ENCODE data around the gene GLDC.

GLDC gene

DNA sequence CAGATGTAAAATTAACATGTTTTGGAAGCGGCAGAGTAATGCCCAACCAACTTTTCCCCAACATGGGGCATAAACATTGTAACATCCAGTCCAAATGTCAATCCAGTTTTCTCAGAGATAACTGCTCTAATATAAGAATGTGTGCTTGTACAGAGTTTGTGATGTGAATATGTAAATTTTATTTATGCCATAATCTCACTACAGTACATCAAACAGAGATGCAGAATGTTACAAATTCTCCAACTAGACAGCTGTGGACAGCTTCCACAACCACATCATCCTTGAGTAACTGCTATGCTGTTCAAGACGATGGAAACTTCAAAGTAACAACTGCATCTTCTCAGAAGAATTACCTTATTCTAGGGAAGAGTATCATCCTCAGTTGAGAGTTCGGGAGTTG is 109.9 kb downstream of the GLDC start:
- Histone ChIP-seq H3K9me3 (ENCODE audit: control insufficient read depth, low read depth, low read length) (no peaks in the 10 kb centered on the region), H3K27me3 (ENCODE audit: control insufficient read depth, insufficient read depth, low read length) (no peaks in the 10 kb centered on the region), H3K36me3 (ENCODE audit: control insufficient read depth, low read depth, low read length) (peaks cover 14% of the 10 kb centered on the region), H3K4me3 (ENCODE audit: low read length) (no peak overlapping the region), H3K27ac (ENCODE audit: low read length) (no peak overlapping the region), H3K4me1 (ENCODE audit: control insufficient read depth, low read depth, low read length) (no peaks in the 10 kb centered on the region), H3K9ac (ENCODE audit: low read length) (no peak overlapping the region)

DNA sequence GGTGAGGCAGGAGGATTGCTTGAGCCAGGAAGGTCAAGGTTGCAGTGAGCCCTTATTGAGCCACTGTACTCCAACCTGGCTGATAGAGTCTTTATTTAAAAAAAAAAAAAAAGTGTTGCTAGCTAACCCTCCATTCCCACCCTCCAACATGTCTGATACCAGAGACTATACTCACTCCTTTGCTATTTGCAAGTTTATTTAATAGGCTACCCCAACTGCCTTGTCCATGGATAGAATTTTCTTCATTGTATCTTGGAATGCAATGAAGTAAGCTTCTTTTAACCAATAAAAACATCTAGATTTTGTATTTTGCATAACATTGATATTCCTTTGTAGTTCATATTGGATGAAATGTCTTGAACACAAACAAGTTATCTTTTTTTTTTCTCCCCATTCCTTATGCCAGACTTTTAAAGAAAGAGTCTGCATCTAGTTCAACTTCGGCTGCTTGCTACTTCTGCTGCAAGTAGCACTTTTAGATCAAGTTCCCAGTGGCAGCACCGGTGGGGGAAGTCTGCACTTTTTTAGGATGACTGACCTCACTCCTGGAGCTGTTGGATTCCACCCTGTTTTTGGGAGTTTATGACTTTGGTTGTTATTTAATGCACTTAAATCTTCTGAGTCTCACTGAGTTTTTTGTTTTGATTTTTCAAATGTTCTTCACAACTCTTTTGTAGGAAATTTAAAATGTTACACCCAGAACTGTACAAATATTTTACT is 120.0 kb downstream of the GLDC start:
- Histone ChIP-seq H3K9ac (ENCODE audit: low read length) (no peak overlapping the region), H3K4me3 (ENCODE audit: low read length) (no peak overlapping the region), H3K36me3 (ENCODE audit: control insufficient read depth, low read depth, low read length) (no peaks in the 10 kb centered on the region), H3K27ac (ENCODE audit: low read length) (no peak overlapping the region), H3K27me3 (ENCODE audit: control insufficient read depth, insufficient read depth, low read length) (no peaks in the 10 kb centered on the region), H3K9me3 (ENCODE audit: control insufficient read depth, low read depth, low read length) (no peaks in the 10 kb centered on the region), H3K4me1 (ENCODE audit: control insufficient read depth, low read depth, low read length) (no peaks in the 10 kb centered on the region)

DNA sequence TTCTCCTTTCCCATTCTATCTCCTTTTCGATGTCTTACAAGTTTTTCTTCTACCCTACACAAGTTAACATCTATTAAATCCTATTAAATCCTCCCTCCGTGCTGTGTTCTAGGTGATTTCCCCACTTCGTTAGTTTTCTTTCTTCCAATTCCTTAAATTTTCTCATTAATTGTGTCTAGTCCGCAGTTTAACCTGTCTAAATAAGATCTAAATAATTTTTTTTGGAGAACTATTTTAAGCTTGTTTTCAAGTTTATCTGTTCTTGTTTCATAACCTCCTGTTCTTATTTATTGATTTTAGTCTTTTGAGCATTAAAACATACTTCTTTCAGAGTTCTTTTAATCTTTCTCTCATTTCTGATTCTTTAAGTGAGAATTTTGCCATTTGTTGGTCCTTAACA is 123.3 kb downstream of the GLDC start:
- Histone ChIP-seq H3K36me3 (ENCODE audit: control insufficient read depth, low read depth, low read length) (no peaks in the 10 kb centered on the region), H3K9me3 (ENCODE audit: control insufficient read depth, low read depth, low read length) (no peaks in the 10 kb centered on the region), H3K27me3 (ENCODE audit: control insufficient read depth, insufficient read depth, low read length) (no peaks in the 10 kb centered on the region), H3K27ac (ENCODE audit: low read length) (no peak overlapping the region), H3K4me1 (ENCODE audit: control insufficient read depth, low read depth, low read length) (no peaks in the 10 kb centered on the region), H3K9ac (ENCODE audit: low read length) (no peak overlapping the region), H3K4me3 (ENCODE audit: low read length) (no peak overlapping the region)

DNA sequence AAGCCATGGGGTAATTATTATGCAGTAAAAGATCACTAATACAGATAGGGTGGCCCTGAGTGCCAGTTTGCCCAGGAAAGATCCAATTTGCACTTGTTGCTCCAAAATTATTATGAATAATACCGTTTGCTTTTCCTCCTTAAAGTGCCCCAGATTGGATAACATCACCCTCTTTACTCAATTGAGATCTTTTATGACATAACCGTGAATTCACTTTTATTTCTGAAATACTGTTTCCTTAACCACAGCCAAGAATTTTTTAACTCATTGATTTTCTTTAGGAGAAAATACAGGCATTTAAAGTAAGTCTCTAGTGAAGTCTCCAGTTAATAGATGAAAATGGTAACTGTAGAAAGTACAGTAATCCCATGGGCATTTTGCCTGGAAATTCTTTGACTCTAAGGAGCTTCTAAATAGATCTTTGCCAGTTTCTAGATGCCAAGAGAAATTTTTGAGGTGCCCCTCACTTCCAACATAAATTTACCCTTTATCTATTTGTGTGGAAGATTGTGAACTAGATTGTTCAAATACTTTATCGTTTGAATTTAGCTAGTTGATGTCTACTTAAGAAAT is 133.4 kb downstream of the GLDC start:
- H3K9ac ChIP-seq (ENCODE audit: low read length), result no peak overlapping the region
- H3K27ac ChIP-seq (ENCODE audit: low read length), result no peak overlapping the region
- no peaks in the 10 kb centered on the region for H3K4me1 ChIP-seq (ENCODE audit: control insufficient read depth, low read depth, low read length)
- no peaks in the 10 kb centered on the region for H3K9me3 ChIP-seq (ENCODE audit: control insufficient read depth, low read depth, low read length)
- no peaks in the 10 kb centered on the region for H3K27me3 ChIP-seq (ENCODE audit: control insufficient read depth, insufficient read depth, low read length)
- peaks cover 3% of the 10 kb centered on the region for H3K36me3 ChIP-seq (ENCODE audit: control insufficient read depth, low read depth, low read length)
- no peak overlapping the region for H3K4me3 ChIP-seq (ENCODE audit: low read length)

DNA sequence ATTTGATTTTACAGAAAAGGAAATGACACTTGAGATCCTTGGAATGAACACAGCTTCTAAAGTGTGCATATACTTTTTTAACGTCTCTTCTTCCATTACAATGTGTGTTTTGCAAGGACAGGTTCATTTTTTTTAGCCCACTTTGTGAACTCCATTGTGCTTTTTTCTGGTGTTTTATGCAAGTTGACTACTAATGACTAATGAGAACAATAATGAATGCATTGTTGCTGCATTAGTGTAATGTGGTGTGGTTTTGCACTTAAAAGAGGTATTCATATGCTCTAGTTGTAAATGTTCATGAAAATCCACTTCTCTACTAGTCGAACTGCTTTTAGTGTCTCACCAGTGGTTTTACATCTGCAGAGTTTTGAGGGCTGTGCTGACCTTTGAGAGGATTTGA is 139.0 kb downstream of the GLDC start:
- H3K27ac ChIP-seq (ENCODE audit: low read length), result no peak overlapping the region
- H3K9ac ChIP-seq (ENCODE audit: low read length), result no peak overlapping the region
- H3K4me3 ChIP-seq (ENCODE audit: low read length), result no peak overlapping the region
- H3K36me3 ChIP-seq (ENCODE audit: control insufficient read depth, low read depth, low read length), result peaks cover 39% of the 10 kb centered on the region
- no peaks in the 10 kb centered on the region for H3K4me1 ChIP-seq (ENCODE audit: control insufficient read depth, low read depth, low read length)
- no peaks in the 10 kb centered on the region for H3K9me3 ChIP-seq (ENCODE audit: control insufficient read depth, low read depth, low read length)
- H3K27me3 ChIP-seq (ENCODE audit: control insufficient read depth, insufficient read depth, low read length), result no peaks in the 10 kb centered on the region

DNA sequence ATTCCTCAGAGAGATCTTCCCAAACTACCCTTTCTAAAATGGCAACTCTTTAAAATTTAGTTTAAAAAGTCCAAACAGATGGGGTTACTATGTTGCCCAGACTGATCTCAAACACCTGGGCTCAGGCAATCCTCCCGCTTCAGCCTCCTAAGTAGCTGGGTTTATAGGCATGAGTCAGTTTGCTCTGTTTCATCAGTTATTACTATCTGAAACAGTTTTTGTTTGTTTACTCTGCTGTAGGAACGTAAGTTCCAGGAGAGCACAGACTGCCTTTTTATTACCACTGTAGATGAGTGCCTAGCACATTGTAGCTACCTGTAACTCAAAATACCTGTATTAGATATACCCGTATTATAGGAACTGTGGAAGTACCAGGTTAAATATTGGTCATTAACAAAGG is 143.1 kb downstream of the GLDC start:
- Histone ChIP-seq H3K27ac (ENCODE audit: low read length) (no peak overlapping the region), H3K4me3 (ENCODE audit: low read length) (no peak overlapping the region), H3K36me3 (ENCODE audit: control insufficient read depth, low read depth, low read length) (peaks cover 59% of the 10 kb centered on the region), H3K4me1 (ENCODE audit: control insufficient read depth, low read depth, low read length) (no peaks in the 10 kb centered on the region), H3K27me3 (ENCODE audit: control insufficient read depth, insufficient read depth, low read length) (no peaks in the 10 kb centered on the region), H3K9me3 (ENCODE audit: control insufficient read depth, low read depth, low read length) (no peaks in the 10 kb centered on the region), H3K9ac (ENCODE audit: low read length) (no peak overlapping the region)

DNA sequence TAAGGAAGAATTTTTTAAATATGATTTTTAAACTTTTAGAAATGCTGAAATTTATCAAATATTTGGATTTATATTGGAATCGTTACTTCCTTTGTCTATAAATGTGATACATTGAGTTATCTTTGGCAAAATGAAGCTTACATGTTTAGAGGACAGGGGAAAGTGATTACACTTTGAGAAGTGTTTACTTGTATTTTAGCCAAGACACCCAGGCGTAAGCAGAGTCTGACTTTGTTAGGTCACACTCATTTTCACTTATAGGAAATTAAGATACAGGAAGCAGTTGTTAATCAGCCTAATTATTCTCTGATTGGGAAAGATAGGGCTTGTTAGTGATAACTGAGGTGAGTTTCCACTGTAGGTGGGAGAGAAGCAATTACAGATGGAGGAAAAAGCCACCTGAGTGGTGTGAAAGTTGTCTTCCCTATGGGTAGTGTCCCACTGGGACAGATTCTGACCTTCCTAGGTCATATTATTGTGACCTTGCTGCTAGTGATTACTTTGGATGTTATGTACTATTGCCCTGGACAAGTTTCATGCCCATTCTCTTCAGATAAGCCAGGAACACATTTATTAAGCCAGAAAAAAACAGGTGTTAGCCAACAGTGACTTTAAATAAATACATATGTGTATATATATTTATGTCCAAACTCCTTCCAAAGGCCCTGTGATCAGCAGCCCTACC is 143.9 kb downstream of the GLDC start:
- H3K9ac ChIP-seq (ENCODE audit: low read length), result no peak overlapping the region
- no peak overlapping the region for H3K4me3 ChIP-seq (ENCODE audit: low read length)
- no peaks in the 10 kb centered on the region for H3K4me1 ChIP-seq (ENCODE audit: control insufficient read depth, low read depth, low read length)
- no peaks in the 10 kb centered on the region for H3K27me3 ChIP-seq (ENCODE audit: control insufficient read depth, insufficient read depth, low read length)
- no peak overlapping the region for H3K27ac ChIP-seq (ENCODE audit: low read length)
- peaks cover 65% of the 10 kb centered on the region for H3K36me3 ChIP-seq (ENCODE audit: control insufficient read depth, low read depth, low read length)
- no peaks in the 10 kb centered on the region for H3K9me3 ChIP-seq (ENCODE audit: control insufficient read depth, low read depth, low read length)

DNA sequence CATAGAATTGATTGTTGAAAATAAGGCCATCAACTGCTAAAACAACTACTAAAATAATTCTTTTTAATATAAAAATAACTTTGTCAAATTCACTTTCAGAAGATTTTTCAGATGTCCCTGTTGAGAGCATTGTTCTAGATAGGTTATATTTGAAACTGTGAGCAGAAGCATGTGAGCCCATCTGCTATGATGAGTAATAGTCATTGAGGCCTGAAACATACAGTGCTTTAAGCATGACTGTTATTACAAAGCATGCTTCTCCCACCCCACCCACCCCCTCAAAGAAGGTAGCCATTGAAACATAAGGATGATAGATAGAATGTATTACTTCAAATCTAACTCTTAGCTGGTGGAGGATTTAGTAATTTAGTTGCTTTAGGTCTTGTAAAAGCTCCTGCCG is 146.5 kb downstream of the GLDC start:
- H3K27ac ChIP-seq (ENCODE audit: low read length), result no peak overlapping the region
- H3K4me3 ChIP-seq (ENCODE audit: low read length), result no peak overlapping the region
- H3K27me3 ChIP-seq (ENCODE audit: control insufficient read depth, insufficient read depth, low read length), result no peaks in the 10 kb centered on the region
- H3K36me3 ChIP-seq (ENCODE audit: control insufficient read depth, low read depth, low read length), result peaks cover 47% of the 10 kb centered on the region
- no peaks in the 10 kb centered on the region for H3K4me1 ChIP-seq (ENCODE audit: control insufficient read depth, low read depth, low read length)
- no peaks in the 10 kb centered on the region for H3K9me3 ChIP-seq (ENCODE audit: control insufficient read depth, low read depth, low read length)
- H3K9ac ChIP-seq (ENCODE audit: low read length), result no peak overlapping the region

DNA sequence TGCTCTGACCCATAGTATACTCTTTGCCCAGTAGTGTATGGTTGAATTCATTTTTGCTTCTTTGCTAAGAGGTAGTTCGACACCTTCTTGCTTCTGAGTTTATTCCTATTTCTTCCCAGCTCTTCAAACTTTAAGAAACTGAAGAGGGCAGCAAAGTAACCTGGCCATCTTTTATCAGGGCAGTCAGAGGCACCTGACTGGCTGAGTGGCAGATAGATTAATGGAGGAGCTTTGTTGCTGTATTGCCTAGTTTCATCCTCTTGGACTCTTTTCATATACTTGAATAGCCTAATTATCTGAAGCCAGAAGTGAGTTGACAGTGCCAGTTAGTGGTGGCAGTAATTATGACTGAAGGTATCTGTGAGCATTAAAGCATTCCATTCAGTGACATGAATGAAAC is 150.1 kb downstream of the GLDC start:
- Histone ChIP-seq H3K27me3 (ENCODE audit: control insufficient read depth, insufficient read depth, low read length) (no peaks in the 10 kb centered on the region), H3K27ac (ENCODE audit: low read length) (no peak overlapping the region), H3K36me3 (ENCODE audit: control insufficient read depth, low read depth, low read length) (peaks cover 38% of the 10 kb centered on the region), H3K4me1 (ENCODE audit: control insufficient read depth, low read depth, low read length) (no peaks in the 10 kb centered on the region), H3K9me3 (ENCODE audit: control insufficient read depth, low read depth, low read length) (no peaks in the 10 kb centered on the region), H3K9ac (ENCODE audit: low read length) (no peak overlapping the region), H3K4me3 (ENCODE audit: low read length) (no peak overlapping the region)

DNA sequence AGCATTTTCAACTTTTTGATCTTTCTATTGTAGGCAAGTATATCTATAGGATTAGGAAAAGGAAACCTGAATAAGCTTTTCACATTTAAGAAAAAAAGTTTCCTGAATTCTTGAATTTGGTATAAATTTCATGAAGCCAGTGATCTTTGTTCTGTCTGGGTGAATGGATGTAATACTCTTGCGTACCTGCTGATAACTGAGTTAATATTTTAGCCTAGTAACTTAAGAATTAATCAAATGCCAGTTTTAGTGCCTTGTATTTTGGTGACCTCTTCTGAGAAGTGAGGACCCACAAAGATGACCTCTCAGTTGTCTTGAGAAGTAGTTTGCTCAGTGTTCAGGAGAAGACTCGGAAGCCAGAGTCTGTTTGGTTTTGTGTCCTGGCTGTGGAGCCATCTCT is 154.7 kb downstream of the GLDC start:
- H3K27me3 ChIP-seq (ENCODE audit: control insufficient read depth, insufficient read depth, low read length), result no peaks in the 10 kb centered on the region
- H3K9ac ChIP-seq (ENCODE audit: low read length), result no peak overlapping the region
- no peaks in the 10 kb centered on the region for H3K9me3 ChIP-seq (ENCODE audit: control insufficient read depth, low read depth, low read length)
- H3K4me3 ChIP-seq (ENCODE audit: low read length), result no peak overlapping the region
- no peak overlapping the region for H3K27ac ChIP-seq (ENCODE audit: low read length)
- H3K4me1 ChIP-seq (ENCODE audit: control insufficient read depth, low read depth, low read length), result no peaks in the 10 kb centered on the region
- peaks cover 35% of the 10 kb centered on the region for H3K36me3 ChIP-seq (ENCODE audit: control insufficient read depth, low read depth, low read length)

DNA sequence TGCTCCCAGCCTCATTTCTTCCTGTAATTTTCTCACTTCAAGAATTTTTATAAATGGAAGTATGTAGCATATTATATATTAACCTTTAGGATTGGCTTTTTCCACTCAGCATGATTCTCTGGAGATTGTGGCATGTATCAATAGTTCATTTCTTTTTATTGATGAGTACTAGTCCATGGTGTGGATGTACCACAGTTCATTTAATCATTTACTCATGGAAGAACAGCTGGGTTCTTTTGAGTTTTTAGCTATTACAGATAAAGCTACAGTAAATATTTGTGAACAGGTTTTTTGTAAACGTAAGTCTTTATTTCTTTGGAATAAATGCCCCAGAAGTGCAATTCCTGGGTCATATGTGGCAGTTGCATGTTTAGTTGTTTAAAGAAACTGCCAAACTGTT is 156.4 kb downstream of the GLDC start:
- Histone ChIP-seq H3K27ac (ENCODE audit: low read length) (no peak overlapping the region), H3K27me3 (ENCODE audit: control insufficient read depth, insufficient read depth, low read length) (no peaks in the 10 kb centered on the region), H3K4me1 (ENCODE audit: control insufficient read depth, low read depth, low read length) (no peaks in the 10 kb centered on the region), H3K9ac (ENCODE audit: low read length) (no peak overlapping the region), H3K36me3 (ENCODE audit: control insufficient read depth, low read depth, low read length) (peaks cover 39% of the 10 kb centered on the region), H3K4me3 (ENCODE audit: low read length) (no peak overlapping the region), H3K9me3 (ENCODE audit: control insufficient read depth, low read depth, low read length) (no peaks in the 10 kb centered on the region)

DNA sequence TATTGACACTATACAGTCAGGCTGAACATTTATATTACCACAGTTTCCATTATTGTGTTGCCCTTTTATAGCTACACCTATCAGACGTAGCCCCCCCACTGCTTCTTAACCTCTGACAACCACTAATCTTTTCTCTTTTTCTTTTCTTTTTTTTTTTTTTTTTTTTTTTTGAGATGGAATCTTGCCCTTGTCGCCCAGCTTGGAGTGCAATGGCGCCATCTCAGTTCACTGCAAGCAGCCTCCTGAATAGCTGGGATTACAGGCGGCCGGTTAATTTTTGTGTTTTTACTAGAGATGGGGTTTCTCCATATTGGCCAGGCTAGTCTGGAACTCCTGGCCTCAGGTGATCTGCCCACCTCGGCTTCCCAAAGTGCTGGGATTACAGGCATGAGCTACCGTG is 157.1 kb downstream of the GLDC start:
- Histone ChIP-seq H3K9me3 (ENCODE audit: control insufficient read depth, low read depth, low read length) (no peaks in the 10 kb centered on the region), H3K27ac (ENCODE audit: low read length) (no peak overlapping the region), H3K4me1 (ENCODE audit: control insufficient read depth, low read depth, low read length) (no peaks in the 10 kb centered on the region), H3K9ac (ENCODE audit: low read length) (no peak overlapping the region), H3K27me3 (ENCODE audit: control insufficient read depth, insufficient read depth, low read length) (no peaks in the 10 kb centered on the region), H3K36me3 (ENCODE audit: control insufficient read depth, low read depth, low read length) (peaks cover 32% of the 10 kb centered on the region), H3K4me3 (ENCODE audit: low read length) (no peak overlapping the region)

Data from iPS-18a (cell line).